Caco-2 (cell line): Measurements from ENCODE around the gene ACAD8. TPM values are rescaled to one million over a fixed set of nuclear protein-coding genes. Genes with fewer than 3 reads are reported as not detected.

ENCODE experiments used
- BruUV-seq: library from RNA; stranded (reverse); fragments of 400-500 nt; replicated peaks from 2 replicates; lab custom pipeline; 2021; lab: Mats Ljungman, UMichigan
- CTCF ChIA-PET: fragments of 300-600 bp; sonication (Branson Sonifier 250); formaldehyde crosslinking; loops from one replicate; lab custom pipeline; 2022; ENCODE audit warnings: antibody characterized with exemption; lab: Charles Lee
- POLR2A ChIA-PET: fragments of 300-600 bp; sonication (Branson Sonifier 250); formaldehyde crosslinking; loops from one replicate; lab custom pipeline; 2022; ENCODE audit warnings: antibody characterized with exemption; lab: Charles Lee
- DNase-seq, 2 experiments: peaks; one replicate each; pipeline versions ENCODE4 v3.0.0 to v3.0.0-alpha.2; 2020 to 2022
- H3K27me3 ChIP-seq: replicated peaks from 2 replicates; pipeline ENCODE4 v1.6.0; 2011; ENCODE audit warnings: low read length; ENCODE audit not compliant: control insufficient read depth, insufficient read depth
- H3K36me3 ChIP-seq: 2 replicates; pipeline ENCODE4 v1.5.1; 2011; ENCODE audit warnings: low read length; ENCODE audit not compliant: control insufficient read depth, insufficient read depth
- H3K4me1 ChIP-seq: fragments of 250-450 bp; sonication (Bioruptor Pico); 2 replicates; pipeline ENCODE4 v1.5.1; 2020; ENCODE audit warnings: mild to moderate bottlenecking
- H3K4me3 ChIP-seq: 2 replicates; pipeline ENCODE4 v1.5.1; 2011; ENCODE audit warnings: low read depth, mild to moderate bottlenecking, control low read depth, low read length
- H3K9me3 ChIP-seq: fragments of 250-450 bp; sonication (Bioruptor Pico); 2 replicates; pipeline ENCODE4 v1.5.1; 2020; ENCODE audit warnings: mild to moderate bottlenecking, moderate library complexity
- H3K27ac Mint-ChIP-seq: one replicate; pipeline ENCODE4 v1.8.0; 2022; ENCODE audit warnings: mixed read lengths; ENCODE audit not compliant: unreplicated experiment
- H3K27me3 Mint-ChIP-seq: one replicate; pipeline ENCODE4 v1.8.0; 2022; ENCODE audit warnings: mixed read lengths; ENCODE audit not compliant: insufficient read depth, unreplicated experiment
- H3K36me3 Mint-ChIP-seq: one replicate; pipeline ENCODE4 v1.8.0; 2022; ENCODE audit warnings: mild to moderate bottlenecking, mixed read lengths; ENCODE audit not compliant: insufficient read depth, unreplicated experiment
- H3K4me1 Mint-ChIP-seq: one replicate; pipeline ENCODE4 v1.8.0; 2022; ENCODE audit warnings: low read depth, mixed read lengths; ENCODE audit not compliant: unreplicated experiment
- H3K4me3 Mint-ChIP-seq: one replicate; pipeline ENCODE4 v1.8.0; 2022; ENCODE audit warnings: mild to moderate bottlenecking, moderate library complexity, mixed read lengths; ENCODE audit not compliant: unreplicated experiment
- H3K9me3 Mint-ChIP-seq: one replicate; pipeline ENCODE4 v1.8.0; 2022; ENCODE audit warnings: mixed read lengths; ENCODE audit not compliant: unreplicated experiment
- intact Hi-C: fragments of 100-400 bp; cut with micrococcal nuclease; formaldehyde crosslinking; loops from one replicate; pipeline ENCODE4 v1.10.0; 2022; ENCODE audit not compliant: unreplicated experiment
- total RNA-seq: library from RNA; stranded (reverse); gene quantifications from 2 replicates; pipeline ENCODE4 v1.2.3, GENCODE V29; 2022
- TF ChIP-seq, protein P1 (sequence below), 2 experiments: fragments of 200-600 bp in 1 of 2; IDR thresholded peaks; 1 replicate in 1 of 2; 2 replicates in 1 of 2; pipeline versions ENCODE4 v1.5.1 to v1.8.0; 2011 to 2022; ENCODE audit warnings: antibody characterized with exemption in 1 of 2, control low read depth in 1 of 2, inconsistent platforms in 1 of 2, low read depth in 1 of 2, low read length in 1 of 2, mild to moderate bottlenecking in 1 of 2, moderate library complexity in 1 of 2; ENCODE audit not compliant: insufficient read depth in 1 of 2, severe bottlenecking in 1 of 2, unreplicated experiment in 1 of 2

The ACAD8 gene
- total RNA-seq, 1 experiment from 2014 or later, result 52.0 TPM

DNA sequence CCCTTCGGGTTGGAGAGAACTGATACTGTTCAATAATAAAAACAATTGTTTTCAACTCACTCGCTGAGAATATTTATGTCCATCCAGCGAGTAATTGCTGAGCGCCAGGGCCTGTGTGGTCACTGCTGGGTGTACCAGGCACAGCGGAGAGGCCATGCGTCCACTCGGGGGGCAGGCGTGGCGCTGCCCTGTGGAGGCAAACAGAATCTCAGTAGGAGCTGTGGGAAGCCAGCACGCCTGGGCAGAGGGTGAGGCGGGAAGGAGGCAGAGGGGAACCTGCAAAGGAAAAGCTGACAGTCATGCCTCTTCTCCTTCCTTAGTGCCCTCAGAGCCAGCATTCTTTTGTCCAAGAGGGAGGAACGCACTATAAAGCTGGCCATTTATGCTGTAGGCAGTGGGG lies 34.2 kb downstream of the ACAD8 start:
- TF ChIP-seq, protein P1, sequence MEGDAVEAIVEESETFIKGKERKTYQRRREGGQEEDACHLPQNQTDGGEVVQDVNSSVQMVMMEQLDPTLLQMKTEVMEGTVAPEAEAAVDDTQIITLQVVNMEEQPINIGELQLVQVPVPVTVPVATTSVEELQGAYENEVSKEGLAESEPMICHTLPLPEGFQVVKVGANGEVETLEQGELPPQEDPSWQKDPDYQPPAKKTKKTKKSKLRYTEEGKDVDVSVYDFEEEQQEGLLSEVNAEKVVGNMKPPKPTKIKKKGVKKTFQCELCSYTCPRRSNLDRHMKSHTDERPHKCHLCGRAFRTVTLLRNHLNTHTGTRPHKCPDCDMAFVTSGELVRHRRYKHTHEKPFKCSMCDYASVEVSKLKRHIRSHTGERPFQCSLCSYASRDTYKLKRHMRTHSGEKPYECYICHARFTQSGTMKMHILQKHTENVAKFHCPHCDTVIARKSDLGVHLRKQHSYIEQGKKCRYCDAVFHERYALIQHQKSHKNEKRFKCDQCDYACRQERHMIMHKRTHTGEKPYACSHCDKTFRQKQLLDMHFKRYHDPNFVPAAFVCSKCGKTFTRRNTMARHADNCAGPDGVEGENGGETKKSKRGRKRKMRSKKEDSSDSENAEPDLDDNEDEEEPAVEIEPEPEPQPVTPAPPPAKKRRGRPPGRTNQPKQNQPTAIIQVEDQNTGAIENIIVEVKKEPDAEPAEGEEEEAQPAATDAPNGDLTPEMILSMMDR (IDR thresholded peaks at IDR 0.05; ENCODE audit: insufficient read depth in 1 of 2, low read depth in 1 of 2, low read length in 1 of 2, severe bottlenecking in 1 of 2, unreplicated experiment in 1 of 2), result no peak
- Histone ChIP-seq H3K4me1 (no peaks in the 10 kb centered on the region), H3K9me3 (no peaks in the 10 kb centered on the region), H3K36me3 (no peaks in the 10 kb centered on the region), H3K4me3 (no peak overlapping the region), H3K27me3 (no peaks in the 10 kb centered on the region; the same call in none of the 2 replicates)
- Mint-ChIP-seq H3K4me1 (no peaks in the 10 kb centered on the region), H3K27me3 (peaks cover 13% of the 10 kb centered on the region), H3K36me3 (no peaks in the 10 kb centered on the region), H3K27ac (no peak overlapping the region), H3K9me3 (no peaks in the 10 kb centered on the region), H3K4me3 (no peak overlapping the region)
- no peak for DNase-seq
- no TSS peak for BruUV-seq
- ChIA-PET POLR2A (no interaction called here), CTCF (interaction anchor here (1.2 kb wide), 1 partner anchor 33 kb away, joined by 3 read pairs; no protein-coding TSS in a partner anchor)
- intact Hi-C loops, result no loop called here

DNA sequence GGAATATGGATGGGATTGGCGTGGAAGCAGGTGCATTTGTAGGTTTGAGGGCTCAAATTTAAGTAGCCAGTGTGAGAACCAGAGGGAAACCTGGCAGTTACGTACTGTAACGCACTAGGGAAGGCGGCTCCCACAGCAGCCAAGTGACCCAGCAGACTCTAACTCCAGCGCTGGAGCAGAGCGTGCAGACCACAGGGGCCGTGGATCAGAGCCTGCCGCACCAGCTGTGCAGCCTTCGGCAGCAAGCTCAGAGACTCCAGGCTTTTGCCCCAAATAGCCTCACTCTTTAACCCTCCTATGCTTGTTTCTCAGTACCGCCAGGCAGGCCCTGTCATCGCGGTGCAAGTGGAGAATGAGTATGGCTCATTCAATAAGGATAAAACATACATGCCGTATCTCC lies 35.1 kb downstream of the ACAD8 start:
- ChIA-PET CTCF (interaction anchor here (1.2 kb wide), 1 partner anchor 34 kb away, joined by 3 read pairs; no protein-coding TSS in a partner anchor), POLR2A (no interaction called here)
- H3K9me3 ChIP-seq, result no peaks in the 10 kb centered on the region
- intact Hi-C loops, result no loop called here
- H3K4me3 ChIP-seq, result no peak overlapping the region
- H3K36me3 ChIP-seq, result no peaks in the 10 kb centered on the region
- TF ChIP-seq, protein P1 (IDR thresholded peaks at IDR 0.05; ENCODE audit: insufficient read depth in 1 of 2, low read depth in 1 of 2, low read length in 1 of 2, severe bottlenecking in 1 of 2, unreplicated experiment in 1 of 2), result no peak
- Mint-ChIP-seq H3K4me1 (no peaks in the 10 kb centered on the region), H3K27me3 (peaks cover 12% of the 10 kb centered on the region), H3K36me3 (no peaks in the 10 kb centered on the region), H3K27ac (no peak overlapping the region), H3K4me3 (no peak overlapping the region), H3K9me3 (no peaks in the 10 kb centered on the region)
- DNase-seq, result no peak
- no TSS peak for BruUV-seq
- H3K4me1 ChIP-seq, result no peaks in the 10 kb centered on the region
- H3K27me3 ChIP-seq, result no peaks in the 10 kb centered on the region; the same call in none of the 2 replicates

DNA sequence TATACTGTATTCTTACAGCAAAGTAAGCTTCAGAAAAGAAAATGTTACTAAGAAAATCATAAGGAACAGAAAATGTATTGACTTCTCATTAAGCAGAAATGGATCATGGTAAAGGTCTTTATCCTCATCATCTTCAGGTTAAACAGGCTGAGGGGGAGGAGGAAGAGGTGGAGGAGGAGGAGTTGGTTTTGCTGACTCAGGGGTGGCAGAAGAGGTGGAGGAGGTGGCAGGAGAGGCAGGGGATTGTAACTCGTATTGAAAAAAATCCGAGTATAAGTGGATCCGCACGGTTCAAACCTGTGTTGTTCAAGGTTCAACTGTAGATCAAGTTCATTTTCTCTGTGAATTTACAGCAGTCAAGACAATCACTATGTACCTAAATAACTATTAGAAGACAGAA lies 35.8 kb downstream of the ACAD8 start:
- Histone ChIP-seq H3K9me3 (no peaks in the 10 kb centered on the region), H3K4me3 (no peak overlapping the region), H3K27me3 (no peaks in the 10 kb centered on the region), H3K4me1 (no peaks in the 10 kb centered on the region), H3K36me3 (no peaks in the 10 kb centered on the region)
- intact Hi-C loops, result no loop called here
- Mint-ChIP-seq H3K4me3 (no peak overlapping the region), H3K27ac (no peak overlapping the region), H3K9me3 (no peaks in the 10 kb centered on the region), H3K4me1 (no peaks in the 10 kb centered on the region), H3K27me3 (peaks cover 8% of the 10 kb centered on the region), H3K36me3 (no peaks in the 10 kb centered on the region)
- ChIA-PET CTCF (no interaction called here), POLR2A (no interaction called here)
- no TSS peak for BruUV-seq
- no peak for DNase-seq
- TF ChIP-seq, protein P1 (IDR thresholded peaks at IDR 0.05; ENCODE audit: insufficient read depth in 1 of 2, low read depth in 1 of 2, low read length in 1 of 2, severe bottlenecking in 1 of 2, unreplicated experiment in 1 of 2), result no peak
